ENCODE data around the gene CAPN9. TPM values are rescaled to one million over a fixed set of nuclear protein-coding genes. Genes with fewer than 3 reads are reported as not detected.

The CAPN9 gene
- total RNA-seq, 4 donors from 2014 or later, result 13.1 TPM; not detected in 3

GRCh38 chr1:230778916-230779590 lies 31.9 kb downstream of the CAPN9 start:
- no peak overlapping the region for H3K27ac ChIP-seq
- no peaks in the 10 kb centered on the region for H3K27me3 ChIP-seq
- H3K4me3 ChIP-seq, result no peak overlapping the region
- no peaks in the 10 kb centered on the region for H3K36me3 ChIP-seq
- TF ChIP-seq EP300 (IDR thresholded peaks at IDR 0.05), result no peak
- no peak for TF ChIP-seq POLR2A (IDR thresholded peaks at IDR 0.05)
- TF ChIP-seq, protein P1, sequence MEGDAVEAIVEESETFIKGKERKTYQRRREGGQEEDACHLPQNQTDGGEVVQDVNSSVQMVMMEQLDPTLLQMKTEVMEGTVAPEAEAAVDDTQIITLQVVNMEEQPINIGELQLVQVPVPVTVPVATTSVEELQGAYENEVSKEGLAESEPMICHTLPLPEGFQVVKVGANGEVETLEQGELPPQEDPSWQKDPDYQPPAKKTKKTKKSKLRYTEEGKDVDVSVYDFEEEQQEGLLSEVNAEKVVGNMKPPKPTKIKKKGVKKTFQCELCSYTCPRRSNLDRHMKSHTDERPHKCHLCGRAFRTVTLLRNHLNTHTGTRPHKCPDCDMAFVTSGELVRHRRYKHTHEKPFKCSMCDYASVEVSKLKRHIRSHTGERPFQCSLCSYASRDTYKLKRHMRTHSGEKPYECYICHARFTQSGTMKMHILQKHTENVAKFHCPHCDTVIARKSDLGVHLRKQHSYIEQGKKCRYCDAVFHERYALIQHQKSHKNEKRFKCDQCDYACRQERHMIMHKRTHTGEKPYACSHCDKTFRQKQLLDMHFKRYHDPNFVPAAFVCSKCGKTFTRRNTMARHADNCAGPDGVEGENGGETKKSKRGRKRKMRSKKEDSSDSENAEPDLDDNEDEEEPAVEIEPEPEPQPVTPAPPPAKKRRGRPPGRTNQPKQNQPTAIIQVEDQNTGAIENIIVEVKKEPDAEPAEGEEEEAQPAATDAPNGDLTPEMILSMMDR (IDR thresholded peaks at IDR 0.05), result no peak
- 88 to 90% methylated on average over 11 of the region's 11 CpGs for WGBS, 2 donors
- H3K9me3 ChIP-seq, result no peaks in the 10 kb centered on the region
- no peak for DNase-seq (ENCODE audit: low spot score in 2 of 2)
- H3K4me1 ChIP-seq, result no peaks in the 10 kb centered on the region

DNA sequence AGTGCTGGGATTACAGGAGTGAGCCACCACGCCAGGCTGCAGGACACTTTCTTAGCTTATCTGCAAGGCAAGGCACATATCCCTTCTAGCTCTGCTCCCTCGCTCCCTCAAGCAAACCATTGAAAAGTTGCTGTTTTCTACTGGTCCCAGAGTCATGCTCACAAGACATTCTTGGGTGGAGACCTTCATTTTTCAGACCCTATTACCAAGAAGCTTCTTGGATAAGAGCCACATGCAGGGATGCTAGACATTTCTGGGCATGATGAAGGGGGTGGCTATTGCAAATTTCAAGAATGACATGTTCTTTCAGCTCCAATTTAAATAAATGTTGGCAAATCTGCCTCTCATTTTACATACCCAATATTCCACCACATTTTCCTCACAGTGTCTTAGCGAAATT lies 33.9 kb downstream of the CAPN9 start:
- no peak overlapping the region for H3K27ac ChIP-seq
- H3K36me3 ChIP-seq, result no peaks in the 10 kb centered on the region
- no peak for DNase-seq (ENCODE audit: low spot score in 2 of 2)
- TF ChIP-seq, protein P1 (IDR thresholded peaks at IDR 0.05), result no peak
- TF ChIP-seq EP300 (IDR thresholded peaks at IDR 0.05), result no peak
- no peak for TF ChIP-seq POLR2A (IDR thresholded peaks at IDR 0.05)
- H3K4me1 ChIP-seq, result no peaks in the 10 kb centered on the region
- WGBS, 2 donors, result 92 to 93% methylated on average over 3 of the region's 3 CpGs
- H3K4me3 ChIP-seq, result no peak overlapping the region
- H3K9me3 ChIP-seq, result no peaks in the 10 kb centered on the region
- H3K27me3 ChIP-seq, result no peaks in the 10 kb centered on the region

GRCh38 chr1:230781594-230781993 lies 34.4 kb downstream of the CAPN9 start:
- no peak overlapping the region for H3K4me3 ChIP-seq
- WGBS, 2 donors, result 61 to 62% methylated on average over 3 of the region's 3 CpGs
- DNase-seq (ENCODE audit: low spot score in 2 of 2), result no peak
- H3K27ac ChIP-seq, result no peak overlapping the region
- H3K36me3 ChIP-seq, result no peaks in the 10 kb centered on the region
- H3K27me3 ChIP-seq, result no peaks in the 10 kb centered on the region
- H3K4me1 ChIP-seq, result no peaks in the 10 kb centered on the region
- TF ChIP-seq, protein P1 (IDR thresholded peaks at IDR 0.05), result no peak
- TF ChIP-seq EP300 (IDR thresholded peaks at IDR 0.05) (no peak), POLR2A (IDR thresholded peaks at IDR 0.05) (no peak)
- H3K9me3 ChIP-seq, result no peaks in the 10 kb centered on the region

DNA sequence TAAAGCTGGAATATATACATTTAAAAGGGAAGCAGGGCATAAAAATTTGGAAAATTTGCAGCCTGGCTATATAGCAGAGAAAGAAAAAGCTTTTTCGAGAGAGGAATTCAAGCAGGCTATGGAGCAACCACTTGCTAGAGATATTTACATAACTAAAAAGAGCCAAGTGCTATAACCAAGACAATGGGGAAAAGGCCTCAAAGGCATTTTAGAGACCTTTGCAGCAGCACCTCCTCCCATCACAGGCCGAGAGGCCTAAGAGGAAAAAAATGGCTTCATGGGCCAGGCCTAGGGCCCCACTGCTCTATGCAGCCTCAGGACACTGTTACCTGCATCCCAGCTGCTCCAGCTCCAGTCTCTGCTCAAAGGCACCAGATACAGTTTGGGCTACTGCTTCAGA lies 37.0 kb downstream of the CAPN9 start:
- Histone ChIP-seq H3K9me3 (no peaks in the 10 kb centered on the region), H3K4me3 (no peak overlapping the region), H3K4me1 (no peaks in the 10 kb centered on the region), H3K27me3 (no peaks in the 10 kb centered on the region), H3K36me3 (no peaks in the 10 kb centered on the region), H3K27ac (no peak overlapping the region)
- no peak for TF ChIP-seq EP300 (IDR thresholded peaks at IDR 0.05)
- no peak for TF ChIP-seq POLR2A (IDR thresholded peaks at IDR 0.05)
- TF ChIP-seq, protein P1 (IDR thresholded peaks at IDR 0.05), result no peak
- DNase-seq (ENCODE audit: low spot score in 2 of 2), result no peak
- WGBS, 2 donors, result 71 to 76% methylated on average over 2 of the region's 2 CpGs

DNA sequence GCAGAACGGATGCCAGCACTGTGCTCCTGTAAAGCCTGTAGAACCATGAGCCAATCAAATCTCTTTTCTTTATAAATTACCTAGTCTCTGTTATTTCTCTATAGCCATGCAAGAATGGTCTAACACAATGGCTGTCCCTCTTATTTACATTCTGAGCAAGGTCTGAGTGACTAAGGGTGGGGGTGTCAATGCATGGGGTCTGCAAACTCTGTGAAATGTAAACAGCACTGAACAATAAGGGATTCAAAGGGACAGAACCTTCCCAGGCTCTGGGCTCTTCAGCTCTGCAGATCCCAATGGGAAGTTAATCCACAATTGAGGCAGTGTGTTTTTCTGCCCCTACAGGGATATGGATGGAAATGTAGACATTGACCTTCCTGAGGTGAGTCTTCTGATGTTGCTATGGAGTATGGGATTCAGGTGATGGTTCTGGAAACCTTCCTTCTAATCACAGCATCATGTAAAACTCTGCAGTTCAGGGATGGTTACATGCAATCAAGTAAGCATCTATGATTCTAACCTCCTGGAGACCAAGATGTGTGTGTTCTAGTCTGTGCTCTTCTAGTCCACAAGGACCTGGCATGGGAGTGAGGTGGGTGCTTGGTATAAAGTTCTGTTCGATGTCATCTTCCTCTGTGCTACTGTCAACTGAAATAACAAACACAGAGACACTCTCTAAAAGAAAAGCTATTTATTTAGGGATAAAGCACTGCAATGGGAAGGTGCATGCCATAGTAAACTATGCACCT lies 38.6 kb downstream of the CAPN9 start:
- WGBS, 2 donors, result 72 to 79% methylated on average over 2 of the region's 2 CpGs

More for the DNA sequence above, 38.6 kb downstream of the CAPN9 start:
- Histone ChIP-seq H3K36me3 (no peaks in the 10 kb centered on the region), H3K4me1 (no peaks in the 10 kb centered on the region), H3K4me3 (no peak overlapping the region), H3K9me3 (no peaks in the 10 kb centered on the region), H3K27ac (no peak overlapping the region), H3K27me3 (no peaks in the 10 kb centered on the region)
- no peak for DNase-seq (ENCODE audit: low spot score in 2 of 2)
- TF ChIP-seq EP300 (IDR thresholded peaks at IDR 0.05) (no peak), POLR2A (IDR thresholded peaks at IDR 0.05) (no peak)
- TF ChIP-seq, protein P1 (IDR thresholded peaks at IDR 0.05), result no peak

Measured in tibial nerve (tissue), 4 donors.